ENCODE results near the gene IFT22. TPM values are rescaled to one million over a fixed set of nuclear protein-coding genes. Genes with fewer than 3 reads are reported as not detected.

Gene IFT22
- total RNA-seq (1 to 10 TPM; 5.5 to 7.2 (median 6.5) TPM), polyA plus RNA-seq (10 to 100 TPM in 1 of 3 donors, 1 to 10 TPM in 2; 7.8 to 11.0 (median 8.0) TPM)
- long read RNA-seq, donor 1, transcript IFT22-201 (5 exons, 1,130 nt): major isoform, 11 of 15 reads
- long read RNA-seq, donor 1, partial matches to known transcripts: 0 of 15 reads
- long read RNA-seq, donor 1, other reads (novel, unspliced or antisense): 0 of 15 reads
- long read RNA-seq, donor 2, transcript IFT22-201 (5 exons, 1,130 nt): major isoform, 5 of 9 reads
- long read RNA-seq, donor 2, partial matches to known transcripts: 0 of 9 reads
- long read RNA-seq, donor 2, other reads (novel, unspliced or antisense): 0 of 9 reads

GRCh38 chr7:101321491-101322401 lies at the start of gene IFT22:
IFT22 (minus strand) TSS chr7:101321812; CDS start chr7:101321709, 103 bp downstream.
- Histone ChIP-seq H3K4me3 (peak within 1 kb of the TSS; percentile 75 to 93 (median 80)), H3K9me3 (no peaks in the 10 kb centered on the region), H3K27me3 (replicated peaks in 1 of 7) (no peaks in the 10 kb centered on the region), H3K4me1 (peaks cover 6 to 20% (median 15%) of the 10 kb centered on the region in 6 donors), H3K36me3 (peaks cover 0 to 11% (median 0%) of the 10 kb centered on the region in 6 donors), H3K27ac (peak within 1 kb of the TSS; percentile 55 to 90 (median 85))
- peak; percentile 97 for DNase-seq
- intact Hi-C loops (cut with DNase I; ENCODE audit: low total_unique reads): no loop called here
- TF ChIP-seq POLR2A (IDR thresholded peaks at IDR 0.05) (no peak), CTCF (IDR thresholded peaks at IDR 0.05 in 8 of 11, conservative IDR thresholded peaks at IDR 0.05 in 3 of 11) (peak in 3 of 11 experiments; percentile 3 to 33 (median 14)), POLR2AphosphoS5 (IDR thresholded peaks at IDR 0.05) (peak; percentile 75 to 82 (median 80))
- 1 to 5% (median 2%) methylated on average over 21 to 69 of the region's 69 CpGs for WGBS, 5 donors

GRCh38 chr7:101370836-101371235 lies 49.2 kb upstream of the IFT22 start:
- no peak for TF ChIP-seq POLR2A (IDR thresholded peaks at IDR 0.05)
- H3K27ac ChIP-seq: no peak overlapping the region
- peaks cover 0 to 14% (median 0%) of the 10 kb centered on the region in 6 donors for H3K4me1 ChIP-seq
- no peaks in the 10 kb centered on the region for H3K36me3 ChIP-seq
- intact Hi-C loops (cut with DNase I; ENCODE audit: low total_unique reads): no loop called here
- no peak for DNase-seq
- WGBS, 5 donors: 16 to 32% (median 25%) methylated on average over 4 to 5 of the region's 5 CpGs
- H3K9me3 ChIP-seq: no peaks in the 10 kb centered on the region
- peaks cover 0 to 41% (median 0%) of the 10 kb centered on the region in 7 donors for H3K27me3 ChIP-seq (replicated peaks in 1 of 7)
- H3K4me3 ChIP-seq: no peak overlapping the region

GRCh38 chr7:101368422-101369165 lies 47.0 kb upstream of the IFT22 start:
- Histone ChIP-seq H3K27ac (no peak overlapping the region), H3K27me3 (replicated peaks in 1 of 7) (peaks cover 0 to 59% (median 17%) of the 10 kb centered on the region in 7 donors), H3K36me3 (no peaks in the 10 kb centered on the region), H3K9me3 (no peaks in the 10 kb centered on the region), H3K4me3 (no peak overlapping the region), H3K4me1 (peaks cover 2 to 24% (median 7%) of the 10 kb centered on the region in 6 donors)
- intact Hi-C loops (cut with DNase I; ENCODE audit: low total_unique reads): no loop called here
- 64 to 90% (median 79%) methylated on average over 8 of the region's 8 CpGs for WGBS, 5 donors
- DNase-seq: no peak
- TF ChIP-seq CTCF (IDR thresholded peaks at IDR 0.05 in 8 of 11, conservative IDR thresholded peaks at IDR 0.05 in 3 of 11) (no peak), POLR2AphosphoS5 (IDR thresholded peaks at IDR 0.05) (no peak), POLR2A (IDR thresholded peaks at IDR 0.05) (no peak)

DNA sequence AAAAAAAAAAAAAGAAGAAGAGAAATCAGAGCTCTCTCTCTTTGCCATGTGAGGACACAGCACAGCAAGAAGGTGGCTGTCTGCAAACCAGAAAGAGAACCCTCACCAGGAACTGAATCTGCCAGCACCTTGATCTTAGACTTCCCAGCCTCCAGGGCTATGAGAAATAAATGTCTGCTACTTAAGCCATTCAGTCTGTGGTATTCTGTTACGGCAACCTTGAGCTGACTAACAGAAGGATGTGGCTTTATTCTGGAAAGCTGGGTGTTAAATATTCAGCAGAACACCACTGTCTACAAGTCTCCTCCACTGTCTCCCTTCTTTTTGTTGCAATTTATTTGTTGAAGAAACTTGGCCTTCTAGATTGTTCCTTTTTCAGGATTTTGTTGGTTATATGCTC lies 46.1 kb upstream of the IFT22 start:
- H3K4me1 ChIP-seq: peaks cover 6 to 33% (median 17%) of the 10 kb centered on the region in 6 donors
- intact Hi-C loops (cut with DNase I; ENCODE audit: low total_unique reads): no loop called here
- WGBS, 5 donors: 27 to 90% (median 63%) methylated on average over 1 of the region's 1 CpG
- no peak overlapping the region for H3K27ac ChIP-seq
- no peaks in the 10 kb centered on the region for H3K9me3 ChIP-seq
- no peak overlapping the region for H3K4me3 ChIP-seq
- TF ChIP-seq POLR2A (IDR thresholded peaks at IDR 0.05): no peak
- TF ChIP-seq CTCF (IDR thresholded peaks at IDR 0.05 in 8 of 11, conservative IDR thresholded peaks at IDR 0.05 in 3 of 11): no peak
- TF ChIP-seq POLR2AphosphoS5 (IDR thresholded peaks at IDR 0.05): no peak
- no peak for DNase-seq
- no peaks in the 10 kb centered on the region for H3K36me3 ChIP-seq
- H3K27me3 ChIP-seq (replicated peaks in 1 of 7): peaks cover 3 to 67% (median 24%) of the 10 kb centered on the region in 7 donors

Data from spleen (tissue), 13 donors.